Stimulated activated memory B cell treated with anti-CD40 and anti-IgM and Interleukin-4, amounts not matched to agents 10 μg/mL and 1 μg/mL and 100 μg/mL, for 72 hours (primary cell): ENCODE results near the gene CD52.
"Not testable (repeated sequence)": the region's sequence is repeated elsewhere in the genome, so short reads cannot be mapped to it uniquely, and the experiment has no call there.

Experiments used
- ATAC-seq: fragments of 150-1000 bp; cut with Tn5 transposase; 2 replicates; pipeline ENCODE4 v1.10.0; 2021
- H3K27ac Mint-ChIP-seq: one replicate; pipeline ENCODE4 v1.8.0; 2022; ENCODE audit warnings: mild to moderate bottlenecking, mixed read lengths
- H3K27me3 Mint-ChIP-seq: one replicate; pipeline ENCODE4 v1.8.0; 2022; ENCODE audit warnings: mixed read lengths
- H3K36me3 Mint-ChIP-seq: one replicate; pipeline ENCODE4 v1.8.0; 2022; ENCODE audit warnings: mixed read lengths
- H3K4me1 Mint-ChIP-seq: one replicate; pipeline ENCODE4 v1.8.0; 2022; ENCODE audit warnings: mixed read lengths
- H3K4me3 Mint-ChIP-seq: one replicate; pipeline ENCODE4 v1.8.0; 2022; ENCODE audit warnings: mild to moderate bottlenecking, moderate library complexity, mixed read lengths
- H3K9me3 Mint-ChIP-seq: one replicate; pipeline ENCODE4 v1.8.0; 2022; ENCODE audit warnings: mixed read lengths

CD52 gene

DNA sequence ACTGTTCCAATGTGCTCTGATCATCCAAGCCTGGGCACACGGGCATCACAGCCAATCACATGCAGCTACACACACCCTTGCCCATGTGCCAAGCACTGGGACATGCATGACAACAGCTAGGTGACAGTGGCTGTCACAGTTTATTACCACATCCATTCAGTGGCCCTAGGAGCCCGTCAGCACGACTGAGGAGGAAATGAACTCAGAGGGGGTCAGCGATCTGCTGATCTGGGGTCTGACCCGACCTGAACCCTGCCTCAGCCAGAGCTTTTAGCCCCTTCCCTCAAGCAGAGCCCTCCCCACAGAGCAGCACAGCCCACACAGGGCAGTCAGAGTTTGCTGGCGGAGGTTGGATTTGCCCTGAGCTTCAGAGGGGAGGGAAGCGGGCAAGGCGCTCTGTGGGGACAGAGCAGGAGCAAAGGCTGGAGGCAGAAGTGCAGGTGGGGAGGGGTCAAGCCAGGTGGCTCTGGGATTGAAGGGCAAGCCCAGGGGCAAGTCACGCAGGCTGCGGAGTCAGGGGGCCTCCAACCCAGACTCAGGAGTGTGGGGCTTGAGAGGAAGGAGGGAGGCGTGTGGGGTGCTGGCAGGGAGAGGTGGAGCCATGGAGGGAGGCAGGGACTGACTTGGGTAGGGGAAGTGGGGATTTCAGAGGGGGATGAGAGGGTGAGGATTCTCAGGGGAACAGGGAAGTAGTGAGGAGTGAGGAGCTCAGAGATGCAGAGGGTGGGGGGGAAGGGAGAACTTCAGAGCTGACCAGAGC lies 27.5 kb upstream of the CD52 start:
- H3K27ac Mint-ChIP-seq, result peak overlapping the region; percentile 95
- peaks cover 86% of the 10 kb centered on the region for H3K4me1 Mint-ChIP-seq
- peaks cover under 1% of the 10 kb centered on the region for H3K36me3 Mint-ChIP-seq
- H3K27me3 Mint-ChIP-seq, result no peaks in the 10 kb centered on the region
- no peaks in the 10 kb centered on the region for H3K9me3 Mint-ChIP-seq
- peak; percentile 0 for ATAC-seq
- peak overlapping the region; percentile 36 for H3K4me3 Mint-ChIP-seq

DNA sequence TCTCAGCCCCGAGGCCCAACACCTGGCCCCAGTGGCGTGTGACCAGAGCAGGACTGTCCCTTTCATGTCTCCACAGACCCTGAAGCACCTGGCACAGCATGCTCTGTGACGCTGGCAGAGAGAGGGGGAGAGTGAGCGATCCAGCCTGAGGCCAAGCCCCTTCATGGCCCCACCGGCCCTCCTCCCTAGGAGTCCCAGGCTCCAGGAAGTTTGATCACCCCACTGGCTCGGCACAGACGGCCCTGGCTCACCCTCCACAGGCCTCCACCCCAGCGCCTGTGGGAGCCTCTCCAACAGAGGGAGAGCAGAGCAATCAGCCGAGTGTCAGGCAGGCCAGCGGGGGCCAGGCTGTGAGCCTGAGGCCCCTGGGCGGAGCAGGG lies 26.9 kb upstream of the CD52 start:
- no peak overlapping the region for H3K4me3 Mint-ChIP-seq
- no peak for ATAC-seq
- no peaks in the 10 kb centered on the region for H3K9me3 Mint-ChIP-seq
- no peaks in the 10 kb centered on the region for H3K27me3 Mint-ChIP-seq
- H3K27ac Mint-ChIP-seq, result peak overlapping the region; percentile 95
- peaks cover 7% of the 10 kb centered on the region for H3K36me3 Mint-ChIP-seq
- peaks cover 86% of the 10 kb centered on the region for H3K4me1 Mint-ChIP-seq

DNA sequence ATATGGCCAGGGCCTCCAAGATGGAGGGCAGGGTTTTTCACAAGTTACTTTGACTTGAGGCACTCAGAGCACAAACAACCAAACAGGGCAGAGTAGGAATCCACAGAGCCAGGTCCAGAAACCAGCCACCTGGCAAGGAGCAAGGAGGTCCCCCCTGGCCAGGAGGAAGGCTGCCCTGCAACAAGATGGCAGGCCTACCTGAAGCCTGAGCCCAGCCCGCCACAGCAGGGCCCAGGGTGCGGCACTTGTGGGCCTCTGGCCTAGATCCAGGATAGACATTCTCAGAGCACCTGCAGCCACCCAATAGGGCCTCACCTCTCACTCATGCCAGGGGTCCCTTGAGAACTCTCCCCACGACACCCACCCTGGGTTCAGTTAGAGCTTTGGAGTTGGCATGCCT lies 26.3 kb upstream of the CD52 start:
- no peak overlapping the region for H3K4me3 Mint-ChIP-seq
- H3K4me1 Mint-ChIP-seq, result peaks cover 87% of the 10 kb centered on the region
- no peak for ATAC-seq
- H3K27me3 Mint-ChIP-seq, result no peaks in the 10 kb centered on the region
- H3K9me3 Mint-ChIP-seq, result no peaks in the 10 kb centered on the region
- peaks cover 12% of the 10 kb centered on the region for H3K36me3 Mint-ChIP-seq
- peak overlapping the region; percentile 95 for H3K27ac Mint-ChIP-seq

DNA sequence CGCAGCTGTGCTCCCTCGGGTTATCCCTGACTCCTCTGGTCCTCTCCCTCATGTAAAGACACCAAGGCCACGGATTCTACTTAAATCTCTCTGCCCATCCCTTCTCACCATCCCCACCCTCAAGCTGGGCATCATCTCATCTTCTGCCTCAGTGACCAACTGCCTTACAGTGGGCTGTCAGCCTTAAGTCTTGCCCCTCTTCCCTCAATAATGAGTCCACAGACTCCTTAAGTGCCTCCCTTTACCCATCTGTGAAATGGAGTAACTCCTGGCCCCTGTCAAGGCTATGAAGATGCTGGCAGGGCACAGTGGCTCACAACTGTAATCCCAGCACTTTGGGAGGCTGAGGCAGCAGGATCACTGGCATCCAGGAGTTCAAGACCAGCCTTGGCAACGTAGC lies 25.8 kb upstream of the CD52 start:
- H3K36me3 Mint-ChIP-seq, result peaks cover 17% of the 10 kb centered on the region
- ATAC-seq, result no peak
- H3K9me3 Mint-ChIP-seq, result no peaks in the 10 kb centered on the region
- peaks cover 84% of the 10 kb centered on the region for H3K4me1 Mint-ChIP-seq
- peak overlapping the region; percentile 95 for H3K27ac Mint-ChIP-seq
- no peaks in the 10 kb centered on the region for H3K27me3 Mint-ChIP-seq
- H3K4me3 Mint-ChIP-seq, result no peak overlapping the region

DNA sequence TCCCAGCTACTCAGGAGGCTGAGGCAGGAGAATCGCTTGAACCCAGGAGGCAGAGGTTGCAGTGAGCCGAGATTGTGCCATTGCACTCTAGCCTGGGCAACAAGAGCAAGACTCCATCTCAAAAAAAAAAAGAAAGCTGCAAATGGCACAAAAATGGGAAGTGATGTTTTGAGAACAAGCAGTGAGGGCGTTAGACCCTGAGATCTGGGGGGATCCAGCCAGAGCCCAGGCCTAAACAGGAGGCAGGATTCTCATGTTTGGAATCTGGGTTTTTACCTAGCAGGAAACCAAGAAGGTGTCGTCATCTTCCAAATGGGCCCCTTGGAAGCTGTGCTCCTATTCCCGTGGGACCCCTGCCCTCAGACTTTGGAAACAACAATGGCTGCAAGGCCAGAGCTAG lies 25.0 kb upstream of the CD52 start:
- H3K4me3 Mint-ChIP-seq, H3K9me3 Mint-ChIP-seq, ATAC-seq, H3K27me3 Mint-ChIP-seq: not testable (repeated sequence)
- H3K4me1 Mint-ChIP-seq, result peaks cover 76% of the 10 kb centered on the region
- peaks cover 19% of the 10 kb centered on the region for H3K36me3 Mint-ChIP-seq
- peak overlapping the region; percentile 95 for H3K27ac Mint-ChIP-seq

DNA sequence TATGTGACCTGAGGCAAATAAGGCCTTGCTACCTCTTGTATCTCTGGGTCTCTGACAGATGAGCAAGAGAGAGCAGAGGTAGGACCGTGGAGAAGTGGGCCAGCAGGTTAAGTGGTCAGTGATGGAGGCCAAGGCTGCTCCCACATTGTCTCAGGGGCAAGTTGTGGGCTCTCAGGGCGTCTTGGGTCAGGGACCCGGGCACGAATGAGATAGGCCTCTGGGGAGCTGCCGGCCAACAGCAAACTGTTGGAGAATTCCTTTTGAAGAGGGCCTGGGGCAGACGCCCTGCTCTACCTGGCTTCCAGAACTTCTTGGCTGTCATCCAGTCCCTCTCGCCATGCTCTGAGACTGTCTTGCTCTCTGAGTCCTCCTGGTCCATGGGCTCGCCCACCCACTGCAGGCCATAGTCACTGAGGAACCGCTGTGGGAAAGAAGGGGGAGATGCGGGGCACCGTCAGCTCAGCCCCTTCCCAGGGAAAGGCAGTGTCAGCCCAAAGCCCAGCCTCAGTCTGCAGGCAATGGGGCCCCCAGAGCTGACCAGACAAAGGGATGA lies 23.8 kb upstream of the CD52 start:
- no peak for ATAC-seq
- H3K36me3 Mint-ChIP-seq, result peaks cover 19% of the 10 kb centered on the region
- no peaks in the 10 kb centered on the region for H3K27me3 Mint-ChIP-seq
- no peak overlapping the region for H3K4me3 Mint-ChIP-seq
- no peaks in the 10 kb centered on the region for H3K9me3 Mint-ChIP-seq
- H3K27ac Mint-ChIP-seq, result peak overlapping the region; percentile 58
- peaks cover 68% of the 10 kb centered on the region for H3K4me1 Mint-ChIP-seq

DNA sequence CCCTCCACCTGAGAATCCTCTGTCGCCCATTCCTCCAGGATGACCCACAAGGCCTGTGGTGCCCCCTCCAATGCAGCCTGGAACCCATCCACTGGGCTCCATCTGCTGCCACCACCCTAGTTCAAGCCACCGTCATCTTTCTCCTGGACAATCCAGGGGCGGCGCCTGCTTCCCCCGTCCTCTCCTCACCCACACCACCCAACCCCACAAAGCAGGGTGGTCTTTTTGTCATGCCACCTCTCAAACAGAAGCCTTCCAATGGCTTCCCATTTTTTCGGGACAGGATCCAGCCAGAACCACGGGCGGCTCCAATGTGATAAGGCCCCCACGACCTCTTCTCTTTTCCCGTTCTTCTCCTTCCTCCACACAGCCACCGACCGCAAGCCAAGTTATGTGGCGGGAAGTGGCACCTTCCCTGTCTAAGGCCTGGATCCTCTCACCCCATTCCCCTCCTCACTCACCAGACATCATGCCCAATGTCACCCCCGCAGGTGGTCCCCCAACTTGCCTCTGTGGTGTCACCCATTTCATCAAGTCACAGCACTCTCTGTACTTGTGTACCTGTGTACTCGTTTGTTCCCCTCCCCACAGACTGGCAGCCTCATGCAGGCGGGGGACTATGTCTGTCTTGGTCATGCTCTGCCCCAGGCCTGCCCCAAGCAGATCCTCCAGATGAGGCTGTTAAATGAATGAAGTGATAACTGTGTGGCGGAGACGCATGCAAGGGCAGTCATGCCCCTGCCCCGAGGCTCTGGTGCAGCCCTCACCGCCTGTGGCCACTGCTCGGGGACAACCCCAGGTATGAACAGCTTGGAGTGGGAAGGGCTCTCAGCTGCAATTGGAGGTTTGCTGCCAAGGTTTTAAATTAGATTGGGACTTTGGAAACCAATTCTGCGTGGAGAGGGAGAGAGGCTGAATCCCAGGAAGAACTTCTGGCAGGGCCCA lies 22.3 kb upstream of the CD52 start:
- H3K27me3 Mint-ChIP-seq, result no peaks in the 10 kb centered on the region
- H3K9me3 Mint-ChIP-seq, result no peaks in the 10 kb centered on the region
- H3K4me1 Mint-ChIP-seq, result peaks cover 67% of the 10 kb centered on the region
- H3K4me3 Mint-ChIP-seq, result no peak overlapping the region
- peak overlapping the region; percentile 58 for H3K27ac Mint-ChIP-seq
- ATAC-seq, result no peak
- H3K36me3 Mint-ChIP-seq, result peaks cover 19% of the 10 kb centered on the region

DNA sequence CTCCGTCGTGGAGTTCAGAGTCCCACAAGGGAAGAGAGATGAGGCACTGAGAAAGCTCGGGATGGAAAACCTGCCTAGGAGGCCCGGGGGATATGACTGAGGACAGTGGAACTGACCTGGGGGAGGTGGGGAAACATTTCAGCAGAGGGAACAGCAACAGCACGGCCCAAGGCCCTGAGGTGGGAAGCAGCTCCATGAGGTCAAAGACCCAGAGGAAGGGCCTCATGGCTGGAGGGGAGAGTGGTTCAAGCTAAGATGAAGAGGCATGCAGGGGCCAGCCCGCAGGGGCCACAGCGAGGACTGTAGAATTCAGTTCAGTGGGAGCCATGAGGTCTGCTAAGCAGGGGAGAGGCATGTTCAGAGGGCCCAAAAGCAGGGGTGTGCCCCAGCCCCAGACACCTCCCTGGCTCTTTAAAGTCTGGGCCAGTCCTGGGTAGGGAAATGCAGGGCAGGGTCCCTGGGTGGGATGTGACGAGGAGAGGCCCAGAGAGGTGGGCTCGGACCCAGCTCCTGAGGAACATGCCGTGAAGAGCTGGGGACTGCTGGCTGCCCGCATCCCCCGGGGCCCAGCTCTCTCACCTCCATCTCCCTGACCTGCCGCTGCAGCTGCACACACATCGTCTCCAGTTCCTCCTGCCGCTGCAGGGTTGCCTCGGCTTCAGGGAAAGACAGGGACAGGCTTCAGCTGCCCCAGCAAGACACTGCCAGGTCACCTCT lies 21.3 kb upstream of the CD52 start:
- peaks cover 26% of the 10 kb centered on the region for H3K36me3 Mint-ChIP-seq
- H3K27ac Mint-ChIP-seq, result peak overlapping the region; percentile 58
- no peaks in the 10 kb centered on the region for H3K9me3 Mint-ChIP-seq
- peaks cover 64% of the 10 kb centered on the region for H3K4me1 Mint-ChIP-seq
- ATAC-seq, result no peak
- H3K27me3 Mint-ChIP-seq, result no peaks in the 10 kb centered on the region
- H3K4me3 Mint-ChIP-seq, result no peak overlapping the region

DNA sequence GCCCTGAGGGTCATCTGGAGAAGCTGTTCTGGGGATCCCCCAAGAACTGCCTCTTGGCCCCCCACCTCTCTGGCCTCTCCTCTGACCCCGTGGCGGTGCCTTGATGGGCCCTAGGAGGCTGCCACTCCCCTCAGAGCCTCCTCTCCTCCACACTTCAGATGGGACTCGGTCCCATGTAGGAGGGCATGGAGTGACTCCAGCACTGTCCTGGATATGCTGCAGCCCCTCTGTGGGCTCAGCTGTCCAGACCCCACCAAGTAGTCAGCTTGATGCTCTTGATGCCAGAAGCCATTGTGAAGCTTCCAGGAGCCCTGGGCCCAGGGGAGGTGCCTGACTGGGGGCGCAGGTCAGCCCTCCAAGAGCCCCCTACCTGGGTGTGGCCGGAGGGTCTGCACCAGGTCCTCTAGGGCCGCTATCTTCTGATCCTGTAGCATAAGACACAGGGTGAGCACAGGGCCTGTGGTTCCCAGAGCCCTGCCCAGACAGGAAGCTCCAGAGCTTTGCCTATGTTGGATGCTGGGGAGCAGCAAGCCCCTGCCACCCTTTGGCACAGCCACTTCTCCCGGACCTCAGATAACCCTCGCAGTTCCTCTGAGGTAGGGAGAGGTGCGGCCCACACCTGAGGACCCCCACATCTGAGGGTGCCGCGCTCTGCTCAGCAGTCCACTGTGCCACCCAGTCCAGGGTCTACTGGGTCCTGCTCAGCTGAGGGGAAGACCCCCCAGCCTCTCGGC lies 20.5 kb upstream of the CD52 start:
- ATAC-seq, result no peak
- Mint-ChIP-seq H3K27me3 (no peaks in the 10 kb centered on the region), H3K27ac (peak overlapping the region; percentile 58), H3K4me3 (no peak overlapping the region), H3K9me3 (no peaks in the 10 kb centered on the region), H3K36me3 (peaks cover 26% of the 10 kb centered on the region), H3K4me1 (peaks cover 56% of the 10 kb centered on the region)

DNA sequence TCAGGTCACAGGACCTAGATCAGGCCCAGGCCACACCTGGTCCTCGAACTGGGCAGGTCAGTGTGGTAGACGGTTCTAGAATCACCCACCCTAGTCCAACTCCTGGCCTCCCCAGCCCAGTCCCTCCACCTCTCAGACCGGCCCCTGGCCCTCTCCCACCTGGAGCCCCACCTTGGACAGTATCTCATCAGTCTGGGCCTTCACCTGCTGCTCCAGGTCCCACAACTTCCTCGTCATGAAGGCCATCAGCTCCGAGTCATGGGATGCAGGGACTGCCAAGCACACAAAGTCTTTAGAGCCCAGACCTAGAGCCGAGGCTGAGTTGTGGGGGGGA lies 20.0 kb upstream of the CD52 start:
- Mint-ChIP-seq H3K9me3 (no peaks in the 10 kb centered on the region), H3K36me3 (peaks cover 26% of the 10 kb centered on the region), H3K27me3 (no peaks in the 10 kb centered on the region), H3K4me3 (no peak overlapping the region), H3K4me1 (peaks cover 51% of the 10 kb centered on the region), H3K27ac (no peak overlapping the region)
- ATAC-seq, result no peak

DNA sequence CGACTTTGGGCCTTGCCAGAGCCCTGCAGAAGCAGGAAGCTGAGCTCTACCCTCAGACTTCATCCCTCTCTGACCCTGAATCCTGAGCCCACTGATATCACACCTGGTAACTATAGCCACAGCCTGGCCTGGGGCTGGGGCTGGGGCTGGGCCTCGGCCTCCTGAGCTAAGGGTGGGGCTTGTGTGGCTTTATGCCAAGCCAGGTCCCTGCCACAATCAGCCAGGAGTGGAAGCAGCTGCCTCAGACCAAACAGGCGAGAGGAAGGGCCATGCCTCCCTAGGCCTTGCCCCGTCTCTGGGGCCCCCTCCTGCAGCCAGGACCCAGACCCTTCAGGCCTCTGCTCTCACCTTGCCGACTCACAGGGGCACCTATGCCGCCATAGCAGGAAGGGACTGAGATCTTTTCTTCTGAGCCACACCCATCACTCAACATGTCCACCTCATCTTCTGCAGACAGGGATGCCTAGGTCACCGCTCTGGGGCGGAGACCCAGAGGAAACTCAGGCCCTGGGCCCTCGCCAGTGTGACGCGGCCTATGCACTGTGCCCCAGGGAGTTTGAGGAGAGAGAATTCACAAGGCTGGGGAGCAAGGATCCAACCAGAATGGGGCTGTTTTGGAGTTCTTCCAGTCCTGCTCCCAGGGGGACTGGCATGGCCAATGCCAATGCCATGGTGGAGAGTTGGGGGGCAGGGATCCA lies 17.0 kb upstream of the CD52 start:
- H3K27me3 Mint-ChIP-seq, result no peaks in the 10 kb centered on the region
- H3K36me3 Mint-ChIP-seq, result peaks cover 21% of the 10 kb centered on the region
- no peaks in the 10 kb centered on the region for H3K9me3 Mint-ChIP-seq
- H3K4me1 Mint-ChIP-seq, result peaks cover 39% of the 10 kb centered on the region
- no peak for ATAC-seq
- H3K27ac Mint-ChIP-seq, result peak overlapping the region; percentile 75
- no peak overlapping the region for H3K4me3 Mint-ChIP-seq

DNA sequence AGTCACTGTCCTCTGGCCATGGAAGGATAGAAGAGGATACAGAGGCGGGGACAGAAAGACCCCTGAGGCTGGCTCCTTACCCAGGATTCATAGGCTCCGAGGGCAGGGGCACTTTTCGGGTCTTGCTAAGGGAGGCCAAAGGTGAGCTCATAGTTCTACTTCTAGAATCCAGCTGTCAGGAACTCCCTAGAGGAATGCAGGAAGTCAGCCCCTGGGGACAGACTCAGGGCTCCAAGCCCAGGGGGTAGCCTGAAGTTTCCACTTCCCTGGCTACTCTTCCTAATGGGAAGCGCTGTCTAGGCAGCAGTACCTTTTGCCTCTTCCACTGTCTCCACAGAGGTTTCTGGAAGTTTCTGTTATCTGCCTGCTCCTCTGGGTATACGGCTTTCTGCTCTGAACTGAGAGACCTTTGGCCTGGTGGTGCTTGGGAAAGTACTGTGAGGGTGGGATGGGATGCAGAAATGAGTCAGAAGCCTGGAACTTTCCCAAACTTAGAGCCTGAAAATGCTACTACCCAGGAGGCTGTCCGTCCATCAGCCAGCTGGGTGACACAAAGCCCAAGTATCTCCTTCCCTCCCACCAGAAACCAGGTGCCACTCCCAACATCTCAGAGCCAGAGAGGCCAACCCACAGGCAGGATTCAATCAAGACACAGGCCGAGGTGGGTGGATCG lies 14.9 kb upstream of the CD52 start:
- Mint-ChIP-seq H3K27me3 (no peaks in the 10 kb centered on the region), H3K4me1 (peaks cover 48% of the 10 kb centered on the region), H3K9me3 (no peaks in the 10 kb centered on the region), H3K27ac (no peak overlapping the region), H3K4me3 (no peak overlapping the region), H3K36me3 (peaks cover 8% of the 10 kb centered on the region)
- no peak for ATAC-seq

DNA sequence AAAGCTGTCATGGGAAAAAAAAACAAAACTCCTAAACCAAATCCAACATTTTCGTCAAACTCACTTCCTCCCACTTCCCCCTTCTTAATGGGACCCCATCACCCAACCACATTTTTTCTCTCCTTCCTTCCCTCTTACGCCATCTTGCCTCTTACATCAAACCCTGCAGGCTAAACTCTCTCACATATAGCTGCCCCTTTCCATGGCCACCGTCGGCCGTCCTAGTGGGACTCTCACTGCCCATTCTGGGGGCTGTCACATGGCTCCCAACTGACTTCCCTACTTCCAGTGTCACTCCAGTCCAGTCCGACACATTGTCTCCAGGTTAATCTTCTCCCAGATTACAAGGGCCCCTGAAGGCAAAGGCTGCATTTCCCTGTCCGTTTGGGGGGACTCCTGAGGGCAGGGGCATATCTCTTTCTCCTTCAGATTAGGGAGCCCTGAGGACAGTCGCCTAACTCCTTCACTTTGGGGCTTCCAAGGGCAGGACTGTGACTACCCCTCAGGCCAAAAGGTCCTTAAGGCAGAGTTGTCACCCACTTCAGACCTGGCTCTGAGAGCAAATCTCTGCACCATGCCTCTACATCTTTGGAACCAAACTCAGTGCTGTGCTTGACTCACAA lies 12.0 kb upstream of the CD52 start:
- no peaks in the 10 kb centered on the region for H3K27me3 Mint-ChIP-seq
- H3K4me3 Mint-ChIP-seq, result peak overlapping the region; percentile 98
- peak overlapping the region; percentile 84 for H3K27ac Mint-ChIP-seq
- no peak for ATAC-seq
- peaks cover 33% of the 10 kb centered on the region for H3K4me1 Mint-ChIP-seq
- H3K36me3 Mint-ChIP-seq, result peaks cover 7% of the 10 kb centered on the region
- H3K9me3 Mint-ChIP-seq, result no peaks in the 10 kb centered on the region
